Measurements from ENCODE around the gene CARMIL1. TPM values are rescaled to one million over a fixed set of nuclear protein-coding genes. Genes with fewer than 3 reads are reported as not detected.

The CARMIL1 gene
- total and polyA plus RNA-seq, 8 donors = 5.9 to 9.4 (median 7.8) TPM

GRCh38 chr6:25337431-25337830, 58.3 kb downstream of the CARMIL1 start:
- H3K27ac ChIP-seq = no peak overlapping the region
- no peaks in the 10 kb centered on the region for H3K27me3 ChIP-seq
- peaks cover 0 to 17% (median 4%) of the 10 kb centered on the region in 3 donors for H3K4me1 ChIP-seq
- 86 to 88% methylated on average over 4 of the region's 4 CpGs for WGBS, 2 donors
- TF ChIP-seq, protein P1, sequence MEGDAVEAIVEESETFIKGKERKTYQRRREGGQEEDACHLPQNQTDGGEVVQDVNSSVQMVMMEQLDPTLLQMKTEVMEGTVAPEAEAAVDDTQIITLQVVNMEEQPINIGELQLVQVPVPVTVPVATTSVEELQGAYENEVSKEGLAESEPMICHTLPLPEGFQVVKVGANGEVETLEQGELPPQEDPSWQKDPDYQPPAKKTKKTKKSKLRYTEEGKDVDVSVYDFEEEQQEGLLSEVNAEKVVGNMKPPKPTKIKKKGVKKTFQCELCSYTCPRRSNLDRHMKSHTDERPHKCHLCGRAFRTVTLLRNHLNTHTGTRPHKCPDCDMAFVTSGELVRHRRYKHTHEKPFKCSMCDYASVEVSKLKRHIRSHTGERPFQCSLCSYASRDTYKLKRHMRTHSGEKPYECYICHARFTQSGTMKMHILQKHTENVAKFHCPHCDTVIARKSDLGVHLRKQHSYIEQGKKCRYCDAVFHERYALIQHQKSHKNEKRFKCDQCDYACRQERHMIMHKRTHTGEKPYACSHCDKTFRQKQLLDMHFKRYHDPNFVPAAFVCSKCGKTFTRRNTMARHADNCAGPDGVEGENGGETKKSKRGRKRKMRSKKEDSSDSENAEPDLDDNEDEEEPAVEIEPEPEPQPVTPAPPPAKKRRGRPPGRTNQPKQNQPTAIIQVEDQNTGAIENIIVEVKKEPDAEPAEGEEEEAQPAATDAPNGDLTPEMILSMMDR (IDR thresholded peaks at IDR 0.05) = no peak
- no peak for FAIRE-seq
- no peak for ATAC-seq
- H3K36me3 ChIP-seq = no peaks in the 10 kb centered on the region
- no peak for DNase-seq
- H3K4me3 ChIP-seq = no peak overlapping the region
- no peaks in the 10 kb centered on the region for H3K9me3 ChIP-seq
- intact Hi-C loops (cut with DNase I) = no loop called here

- Histone ChIP-seq H3K4me1 (peaks cover 0 to 11% (median 4%) of the 10 kb centered on the region in 3 donors), H3K9me3 (no peaks in the 10 kb centered on the region), H3K27ac (no peak overlapping the region), H3K27me3 (no peaks in the 10 kb centered on the region), H3K4me3 (no peak overlapping the region), H3K36me3 (no peaks in the 10 kb centered on the region)
- intact Hi-C loops (cut with DNase I) = no loop called here
- no peak for DNase-seq
- peak in 1 of 4 donors; percentile 14 for ATAC-seq
- TF ChIP-seq, protein P1 (IDR thresholded peaks at IDR 0.05) = no peak
- WGBS, 2 donors = 84 to 86% methylated on average over 6 of the region's 6 CpGs
- FAIRE-seq = no peak
Measured at GRCh38 chr6:25340431-25341202, 61.4 kb downstream of the CARMIL1 start.

GRCh38 chr6:25341203-25341552, 62.0 kb downstream of the CARMIL1 start:
- H3K4me3 ChIP-seq = no peak overlapping the region
- WGBS, 2 donors = 95 to 96% methylated on average over 3 of the region's 3 CpGs
- H3K27ac ChIP-seq = no peak overlapping the region
- ATAC-seq (no peak), DNase-seq (no peak), FAIRE-seq (no peak)
- no peaks in the 10 kb centered on the region for H3K27me3 ChIP-seq
- TF ChIP-seq, protein P1 (IDR thresholded peaks at IDR 0.05) = no peak
- peaks cover 0 to 14% (median 4%) of the 10 kb centered on the region in 3 donors for H3K4me1 ChIP-seq
- intact Hi-C loops (cut with DNase I) = no loop called here
- H3K9me3 ChIP-seq = no peaks in the 10 kb centered on the region
- no peaks in the 10 kb centered on the region for H3K36me3 ChIP-seq

DNA sequence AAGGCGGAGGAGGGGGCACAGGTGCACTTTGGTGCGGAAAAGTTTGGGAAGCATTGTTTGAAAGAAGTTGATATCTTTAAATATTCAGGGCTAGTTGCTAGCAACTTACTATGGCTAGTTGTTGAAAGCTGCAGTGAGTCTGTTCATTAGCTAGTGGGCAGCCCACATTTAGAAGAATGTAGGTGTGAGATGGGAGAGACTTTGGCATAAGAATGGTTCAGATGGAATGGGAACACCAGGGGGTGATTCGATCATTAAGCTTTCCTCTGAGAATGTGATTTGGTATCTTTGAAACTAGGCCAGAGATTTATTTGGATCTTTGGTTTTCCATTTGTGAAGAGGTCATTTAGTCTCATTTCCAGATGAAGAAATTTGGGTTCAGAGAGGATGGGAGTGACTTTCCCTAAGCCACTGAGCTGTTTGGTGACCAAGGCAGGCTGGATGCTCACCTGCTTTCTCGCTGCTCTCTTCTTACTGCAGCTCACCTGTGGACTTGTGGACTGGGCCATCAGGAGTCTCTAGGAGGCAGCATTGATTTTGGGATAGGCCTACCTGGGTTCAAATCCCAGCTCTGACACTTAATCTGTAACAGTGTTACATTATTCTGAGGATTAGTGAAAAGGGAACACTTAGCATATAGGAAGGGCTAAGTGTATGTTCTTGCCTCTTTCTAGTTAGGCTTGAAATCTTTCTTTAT, 62.9 kb downstream of the CARMIL1 start:
- 76 to 94% methylated on average over 4 of the region's 4 CpGs for WGBS, 2 donors
- FAIRE-seq = no peak
- intact Hi-C loops (cut with DNase I) = no loop called here

More for the DNA sequence above, 62.9 kb downstream of the CARMIL1 start:
- DNase-seq (no peak), ATAC-seq (no peak)
- Histone ChIP-seq H3K27me3 (no peaks in the 10 kb centered on the region), H3K4me3 (no peak overlapping the region), H3K4me1 (peaks cover 0 to 5% (median 0%) of the 10 kb centered on the region in 3 donors), H3K27ac (no peak overlapping the region), H3K9me3 (no peaks in the 10 kb centered on the region), H3K36me3 (no peaks in the 10 kb centered on the region)
- TF ChIP-seq, protein P1 (IDR thresholded peaks at IDR 0.05) = no peak

Measured in pancreas (tissue), 10 donors.